A549 (cell line): ENCODE measurements around the gene KCNMA1. TPM values are rescaled to one million over a fixed set of nuclear protein-coding genes. Genes with fewer than 3 reads are reported as not detected.

Source experiments
- ATAC-seq, 2 experiments: fragments of 200-7000 bp in 1 of 2; fragments of >200 bp in 1 of 2; cut with Nextera tagmentation in 1 of 2; cut with Tn5 transposase in 1 of 2; 3 replicates each; pipeline versions ENCODE4 v1.8.0 to v1.9.1; 2018 to 2020; ENCODE audit warnings: mild to moderate bottlenecking in 1 of 2, moderate library complexity in 1 of 2
- CTCF ChIA-PET: fragments of 300-600 bp; sonication (Branson Sonifier 250); formaldehyde crosslinking; extraction: SDS; loops from one replicate; lab custom pipeline; 2021; ENCODE audit warnings: antibody characterized with exemption, inconsistent platforms; lab: Yijun Ruan, JAX
- POLR2A ChIA-PET: fragments of 350-600 bp; formaldehyde crosslinking; extraction: SDS; loops from one replicate; lab custom pipeline; 2021; ENCODE audit warnings: antibody characterized with exemption, inconsistent platforms; lab: Yijun Ruan, JAX
- DNase-seq, 2 experiments: peaks; one replicate each; pipeline versions ENCODE4 v3.0.0 to v3.0.0-alpha.2; 2011 to 2016; ENCODE audit warnings: low read depth in 1 of 2, low spot score in 1 of 2
- FAIRE-seq: peaks from 2 replicates; lab custom pipeline; 2011; peaks lifted over from hg19 to GRCh38; lab: Jason Lieb, UNC
- H3K27ac ChIP-seq, 2 experiments: fragments of >200 bp; sonication (Bioruptor Twin); formaldehyde crosslinking; 3 replicates each; pipeline ENCODE4 v1.5.1; 2016 to 2017
- H3K4me1 ChIP-seq: fragments of >200 bp; sonication (Bioruptor Twin); formaldehyde crosslinking; 3 replicates; pipeline ENCODE4 v1.6.1; 2016
- H3K4me2 ChIP-seq: fragments of >200 bp; sonication (Bioruptor Twin); formaldehyde crosslinking; 3 replicates; pipeline ENCODE4 v1.6.1; 2016
- H3K4me3 ChIP-seq: fragments of >200 bp; sonication (Bioruptor Twin); formaldehyde crosslinking; 3 replicates; pipeline ENCODE4 v1.5.1; 2016
- H3K9me3 ChIP-seq: fragments of >200 bp; sonication (Bioruptor Twin); formaldehyde crosslinking; 3 replicates; pipeline ENCODE4 v1.6.1; 2016
- ATOH8 ChIP-seq: fragments of 250-450 bp; sonication (Bioruptor Pico); IDR thresholded peaks from 2 replicates; pipeline ENCODE4 v1.5.0; 2020; ENCODE audit warnings: low read depth, mild to moderate bottlenecking, moderate library complexity
- BHLHE40 ChIP-seq: IDR thresholded peaks from 2 replicates; pipeline ENCODE4 v1.6.1; 2012; ENCODE audit warnings: low read depth, low read length, inconsistent platforms
- CBX8 ChIP-seq: fragments of 200-600 bp; sonication (generic); IDR thresholded peaks from 2 replicates; pipeline ENCODE4 v1.6.1; 2016
- CHD2 ChIP-seq: fragments of 150-350 bp; IDR thresholded peaks from 2 replicates; pipeline ENCODE4 v1.6.1; 2014; ENCODE audit warnings: low read length; ENCODE audit not compliant: partially characterized antibody
- CTCF ChIP-seq: fragments of >200 bp; sonication (Bioruptor Twin); formaldehyde crosslinking; IDR thresholded peaks from 3 replicates; pipeline ENCODE4 v1.5.1; 2016
- E2F6 ChIP-seq: IDR thresholded peaks from 2 replicates; pipeline ENCODE4 v1.6.1; 2012; ENCODE audit warnings: low read depth, borderline replicate concordance
- ELK1 ChIP-seq: fragments of 150-350 bp; IDR thresholded peaks from 2 replicates; pipeline ENCODE4 v1.6.1; 2014; ENCODE audit warnings: low read depth, mild to moderate bottlenecking, low read length
- ESRRA ChIP-seq: fragments of 150-350 bp; IDR thresholded peaks from 2 replicates; pipeline ENCODE4 v1.6.1; 2014; ENCODE audit warnings: mild to moderate bottlenecking, low read length, borderline replicate concordance
- GATA3 ChIP-seq: IDR thresholded peaks from 2 replicates; pipeline ENCODE4 v1.6.1; 2012; ENCODE audit warnings: borderline replicate concordance
- HES2 ChIP-seq: fragments of >200 bp; sonication (Bioruptor Twin); formaldehyde crosslinking; IDR thresholded peaks from 2 replicates; pipeline ENCODE4 v1.6.1; 2016
- HMGXB4 ChIP-seq: fragments of 250-450 bp; sonication (Bioruptor Pico); IDR thresholded peaks from 2 replicates; pipeline ENCODE4 v1.5.0; 2021; ENCODE audit warnings: mild to moderate bottlenecking, moderate library complexity, borderline replicate concordance
- JUNB ChIP-seq: fragments of >200 bp; sonication (Bioruptor Twin); formaldehyde crosslinking; IDR thresholded peaks from 2 replicates; pipeline ENCODE4 v1.6.1; 2016
- KDM1A ChIP-seq: fragments of 200-600 bp; sonication (generic); IDR thresholded peaks from 2 replicates; pipeline ENCODE4 v1.6.1; 2016; ENCODE audit warnings: low read depth, mild to moderate bottlenecking
- MAFK ChIP-seq: fragments of 450-650 bp; IDR thresholded peaks from 2 replicates; pipeline ENCODE4 v1.6.1; 2014; ENCODE audit not compliant: partially characterized antibody
- MAX ChIP-seq: IDR thresholded peaks from 2 replicates; pipeline ENCODE4 v1.6.1; 2012
- NPAS2 ChIP-seq: fragments of 250-450 bp; sonication (Bioruptor Pico); IDR thresholded peaks from 2 replicates; pipeline ENCODE4 v1.8.0; 2022; ENCODE audit warnings: mild to moderate bottlenecking, moderate library complexity, borderline replicate concordance
- NR3C1 ChIP-seq: fragments of >200 bp; sonication (Bioruptor Twin); formaldehyde crosslinking; IDR thresholded peaks from 3 replicates; pipeline ENCODE4 v1.6.1; 2017
- POLR2A ChIP-seq: IDR thresholded peaks from 2 replicates; pipeline ENCODE4 v1.6.1; 2012; ENCODE audit warnings: mild to moderate bottlenecking, low read length
- POLR2AphosphoS2 ChIP-seq: conservative IDR thresholded peaks from 2 replicates; pipeline ENCODE4 v1.6.1; 2012; ENCODE audit warnings: low read length, improper control_type of control experiment, inconsistent platforms
- RAD21 ChIP-seq, 2 experiments: fragments of >200 bp in 1 of 2; sonication (Bioruptor Twin) in 1 of 2; formaldehyde crosslinking in 1 of 2; IDR thresholded peaks in 1 of 2; conservative IDR thresholded peaks in 1 of 2; 2 replicates in 1 of 2; 3 replicates in 1 of 2; pipeline ENCODE4 v1.6.1; 2012 to 2018; ENCODE audit warnings: inconsistent platforms in 1 of 2
- RARB ChIP-seq: fragments of 250-450 bp; sonication (Bioruptor Pico); IDR thresholded peaks from 2 replicates; pipeline ENCODE4 v1.8.0; 2021; ENCODE audit warnings: mild to moderate bottlenecking, moderate library complexity
- RFX5 ChIP-seq: fragments of 450-650 bp; IDR thresholded peaks from 2 replicates; pipeline ENCODE4 v1.7.1; 2014; ENCODE audit warnings: antibody characterized with exemption, mild to moderate bottlenecking, moderate library complexity
- TFCP2L1 ChIP-seq: fragments of 250-450 bp; sonication (Bioruptor Pico); IDR thresholded peaks from 2 replicates; pipeline ENCODE4 v1.5.0; 2021; ENCODE audit warnings: mild to moderate bottlenecking
- ZC3H11A ChIP-seq: fragments of 450-650 bp; IDR thresholded peaks from 2 replicates; pipeline ENCODE4 v1.6.1; 2014; ENCODE audit warnings: antibody characterized with exemption, mild to moderate bottlenecking
- WGBS: methylation state at CpG from one replicate; pipeline ENCODE4 v1.1.6; 2017; ENCODE audit errors: missing lambda C conversion rate; 5-methylcytosine and 5-hydroxymethylcytosine counted together
- polyA plus RNA-seq, 4 experiments: library from polyadenylated mRNA; depleted of rRNA in 3 of 4; stranded (reverse); fragments of >200 nt; fragmentation: RNase III in 1 of 4; extraction: RNeasy Plus Mini Kit Qiagen cat#74134 plus additional on column Dnase treatment in 1 of 4; gene quantifications; 2 replicates in 3 of 4; 3 replicates in 1 of 4; pipeline ENCODE4 v1.2.3, GENCODE V29; 2011 to 2017

KCNMA1 gene
- polyA plus RNA-seq, 2 of the 4 experiments (the other 2 are of a cell fraction), result 14.9 to 30.6 TPM

GRCh38 chr10:76922666-76923065, 714.9 kb downstream of the KCNMA1 start:
- Histone ChIP-seq H3K4me3 (no peak overlapping the region), H3K9me3 (no peaks in the 10 kb centered on the region), H3K4me1 (no peaks in the 10 kb centered on the region), H3K27ac (no peak overlapping the region), H3K4me2 (no peak overlapping the region)
- TF ChIP-seq ESRRA, result no peak
- no peak for TF ChIP-seq MAX
- TF ChIP-seq NR3C1, result no peak
- TF ChIP-seq JUNB, result no peak
- no peak for TF ChIP-seq RFX5
- no peak for TF ChIP-seq E2F6
- TF ChIP-seq MAFK, result no peak
- no peak for TF ChIP-seq GATA3
- WGBS, result 96% methylated on average over 3 of the region's 3 CpGs
- ChIA-PET POLR2A (no interaction called here), CTCF (no interaction called here)
- ATAC-seq, result no peak
- no peak for DNase-seq
- FAIRE-seq, result no peak

GRCh38 chr10:76921383-76922010, 716.1 kb downstream of the KCNMA1 start:
- Histone ChIP-seq H3K4me2 (no peak overlapping the region), H3K27ac (no peak overlapping the region), H3K4me3 (no peak overlapping the region), H3K4me1 (no peaks in the 10 kb centered on the region), H3K9me3 (no peaks in the 10 kb centered on the region)
- ChIA-PET CTCF (no interaction called here), POLR2A (no interaction called here)
- FAIRE-seq (no peak), DNase-seq (no peak), ATAC-seq (no peak)
- TF ChIP-seq RARB (CRISPR knock-in tag) (no peak), ATOH8 (CRISPR knock-in tag) (no peak), POLR2AphosphoS2 (no peak), ESRRA (no peak), ZC3H11A (no peak), KDM1A (no peak), NPAS2 (CRISPR knock-in tag) (no peak), CTCF (no peak), RFX5 (no peak), HES2 (no peak), POLR2A (no peak), CHD2 (no peak), CBX8 (no peak), BHLHE40 (no peak), JUNB (no peak), TFCP2L1 (CRISPR knock-in tag) (no peak), HMGXB4 (CRISPR knock-in tag) (no peak), ELK1 (no peak), RAD21 (conservative IDR thresholded peaks at IDR 0.05 in 1 of 2, IDR thresholded peaks at IDR 0.05 in 1 of 2) (no peak)
- WGBS, result 61% methylated on average over 2 of the region's 2 CpGs
